Gastroesophageal sphincter (tissue), 4 donors: ENCODE measurements around the gene TM9SF2. TPM values are rescaled to one million over a fixed set of nuclear protein-coding genes. Genes with fewer than 3 reads are reported as not detected.

Experiments used
- ATAC-seq: fragments of 150-250 bp; one replicate; pipeline ENCODE4 v1.9.1; 2016; ENCODE audit warnings: mild to moderate bottlenecking, moderate library complexity
- H3K27ac ChIP-seq, 4 donors: fragments of 200-600 bp; sonication (generic) in 3 of 4; 1 replicate in 3 of 4; 2 replicates in 1 of 4; pipeline ENCODE4 v1.5.1; 2016 to 2019
- H3K27me3 ChIP-seq: fragments of 200-600 bp; sonication (generic); one replicate; pipeline ENCODE4 v1.5.1; 2019
- H3K36me3 ChIP-seq, 2 donors: fragments of 200-600 bp; sonication (generic); one replicate each; pipeline ENCODE4 v1.5.1; 2019; ENCODE audit warnings: control low read depth in 1 of 2
- H3K4me1 ChIP-seq, 3 donors: fragments of 200-600 bp; sonication (generic); 1 replicate in 2 of 3; 2 replicates in 1 of 3; pipeline ENCODE4 v1.5.1; 2016 to 2019; ENCODE audit warnings: control low read depth in 2 of 3
- H3K4me3 ChIP-seq, 2 donors: fragments of 200-600 bp; sonication (generic); one replicate each; pipeline ENCODE4 v1.5.1; 2019; ENCODE audit warnings: mild to moderate bottlenecking in 1 of 2, moderate library complexity in 1 of 2
- H3K9me3 ChIP-seq, 3 donors: fragments of 200-600 bp; sonication (generic); one replicate each; pipeline ENCODE4 v1.5.1; 2017 to 2019; ENCODE audit warnings: control low read depth in 2 of 3
- EP300 ChIP-seq: sonication (generic); formaldehyde crosslinking; IDR thresholded peaks from one replicate; pipeline ENCODE4 v1.6.1; 2017; ENCODE audit warnings: antibody characterized with exemption, mild to moderate bottlenecking
- POLR2A ChIP-seq, 2 donors: fragments of 450-650 bp; IDR thresholded peaks; one replicate each; pipeline ENCODE4 v1.6.1; 2017; ENCODE audit warnings: antibody characterized with exemption in 2 of 2, mild to moderate bottlenecking in 2 of 2, moderate library complexity in 1 of 2
- POLR2AphosphoS5 ChIP-seq: sonication (generic); formaldehyde crosslinking; IDR thresholded peaks from one replicate; pipeline ENCODE4 v1.6.1; 2017; ENCODE audit warnings: antibody characterized with exemption
- WGBS, 2 donors: methylation state at CpG; one replicate each; pipeline ENCODE4 v1.1.5; 2018; ENCODE audit warnings: low coverage in 1 of 2; 5-methylcytosine and 5-hydroxymethylcytosine counted together
- small RNA-seq, 4 donors: library from RNA; depleted of rRNA; stranded (forward); fragments of <200 nt; gene quantifications; one replicate each; pipeline ENCODE3, GENCODE V24; 2016
- total RNA-seq, 4 donors: library from RNA; depleted of rRNA; stranded (reverse); fragments of >200 nt; gene quantifications; one replicate each; pipeline ENCODE4 v1.1.0, GENCODE V29; 2016
- TF ChIP-seq, protein P1 (sequence below), 4 experiments: fragments of 200-600 bp in 2 of 4; fragments of 450-650 bp in 2 of 4; sonication (generic) in 1 of 4; IDR thresholded peaks; one replicate each; pipeline ENCODE4 v1.5.1; 2017 to 2019; ENCODE audit warnings: antibody characterized with exemption in 4 of 4, mild to moderate bottlenecking in 2 of 4, moderate library complexity in 2 of 4

TM9SF2 gene
- total RNA-seq, 4 donors from 2014 or later, result 63.9 to 114 (median 71.7) TPM

DNA sequence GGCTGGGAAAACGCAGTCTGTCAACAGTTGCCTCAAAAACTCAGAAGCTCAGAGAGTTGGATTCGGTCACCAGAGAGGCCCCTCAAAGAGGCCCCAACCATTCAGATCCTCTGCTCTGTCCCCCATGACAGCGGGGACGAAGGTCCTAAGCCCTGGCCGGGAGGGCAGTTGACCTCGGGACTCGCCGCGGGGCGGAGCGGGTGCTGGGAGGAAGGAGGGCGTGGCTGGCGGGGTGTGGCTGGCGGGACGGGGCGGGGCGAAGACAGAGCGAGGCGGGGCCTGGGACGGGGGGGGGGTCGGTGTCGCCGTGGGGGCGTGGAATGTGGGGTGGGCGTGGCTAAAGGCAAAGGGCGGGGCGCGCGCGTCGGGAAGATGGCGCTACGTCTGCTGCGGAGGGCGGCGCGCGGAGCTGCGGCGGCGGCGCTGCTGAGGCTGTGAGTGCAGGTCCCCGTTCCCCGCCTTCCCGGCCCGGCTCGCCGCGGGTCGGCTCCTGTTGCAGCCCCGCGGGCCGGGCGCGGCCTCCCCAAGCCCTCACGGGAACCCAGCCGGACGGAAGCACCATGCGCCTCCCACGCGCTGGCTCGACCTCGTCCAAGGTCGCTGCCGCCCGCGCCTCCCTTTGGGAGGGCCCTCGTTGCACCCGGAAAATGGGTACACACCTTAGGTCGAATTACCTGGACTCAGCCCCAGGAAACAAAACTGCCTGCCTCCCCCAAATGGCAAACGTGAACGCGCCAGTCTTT, 105.2 kb downstream of the TM9SF2 start, which contains the start of gene CLYBL:
Gene CLYBL, plus strand, starts transcription at position 367 of the 743 bp plus-strand sequence.
- Histone ChIP-seq H3K27me3 (no peaks in the 10 kb centered on the region), H3K27ac (peak within 1 kb of the TSS; percentile 48 to 93 (median 87)), H3K9me3 (no peaks in the 10 kb centered on the region), H3K4me1 (peaks cover 0 to 19% (median 0%) of the 10 kb centered on the region in 3 donors), H3K36me3 (no peaks in the 10 kb centered on the region), H3K4me3 (peak within 1 kb of the TSS; percentile 60 to 84)
- TF ChIP-seq POLR2A (IDR thresholded peaks at IDR 0.05) (peak; percentile 54 to 61), POLR2AphosphoS5 (peak; percentile 62), EP300 (no peak)
- TF ChIP-seq, protein P1, sequence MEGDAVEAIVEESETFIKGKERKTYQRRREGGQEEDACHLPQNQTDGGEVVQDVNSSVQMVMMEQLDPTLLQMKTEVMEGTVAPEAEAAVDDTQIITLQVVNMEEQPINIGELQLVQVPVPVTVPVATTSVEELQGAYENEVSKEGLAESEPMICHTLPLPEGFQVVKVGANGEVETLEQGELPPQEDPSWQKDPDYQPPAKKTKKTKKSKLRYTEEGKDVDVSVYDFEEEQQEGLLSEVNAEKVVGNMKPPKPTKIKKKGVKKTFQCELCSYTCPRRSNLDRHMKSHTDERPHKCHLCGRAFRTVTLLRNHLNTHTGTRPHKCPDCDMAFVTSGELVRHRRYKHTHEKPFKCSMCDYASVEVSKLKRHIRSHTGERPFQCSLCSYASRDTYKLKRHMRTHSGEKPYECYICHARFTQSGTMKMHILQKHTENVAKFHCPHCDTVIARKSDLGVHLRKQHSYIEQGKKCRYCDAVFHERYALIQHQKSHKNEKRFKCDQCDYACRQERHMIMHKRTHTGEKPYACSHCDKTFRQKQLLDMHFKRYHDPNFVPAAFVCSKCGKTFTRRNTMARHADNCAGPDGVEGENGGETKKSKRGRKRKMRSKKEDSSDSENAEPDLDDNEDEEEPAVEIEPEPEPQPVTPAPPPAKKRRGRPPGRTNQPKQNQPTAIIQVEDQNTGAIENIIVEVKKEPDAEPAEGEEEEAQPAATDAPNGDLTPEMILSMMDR (IDR thresholded peaks at IDR 0.05), result peak in 2 of 4 experiments; percentile 3 to 19
- peak; percentile 92 for ATAC-seq
- WGBS, 2 donors, result 2% methylated on average over 26 of the region's 73 CpGs; no CpG with 5 or more reads in 1 of the 2 donors

DNA sequence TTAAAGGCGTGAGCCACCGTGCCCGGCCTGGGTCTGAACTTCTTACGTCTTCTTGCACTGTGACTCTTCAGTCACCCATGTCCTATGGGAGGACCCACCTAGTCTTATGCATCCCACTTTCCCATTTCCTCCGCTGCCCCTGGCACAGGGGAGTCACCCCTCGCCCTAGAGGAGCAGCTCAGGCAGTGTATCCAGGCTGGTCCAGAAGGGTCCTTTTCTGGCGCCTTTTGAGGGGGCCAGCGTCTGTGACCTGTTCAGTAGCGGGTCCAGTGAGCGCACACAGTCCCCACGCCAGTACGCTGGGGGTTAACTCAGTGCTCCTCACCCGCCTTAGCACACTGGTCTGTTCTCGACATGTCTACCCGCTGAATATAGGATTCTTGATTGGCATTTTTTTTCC, 107.1 kb downstream of the TM9SF2 start:
- 94 to 100% methylated on average over 5 to 14 of the region's 15 CpGs for WGBS, 2 donors
- no peaks in the 10 kb centered on the region for H3K27me3 ChIP-seq
- peaks cover 0 to 19% (median 0%) of the 10 kb centered on the region in 3 donors for H3K4me1 ChIP-seq
- ATAC-seq, result no peak
- no peaks in the 10 kb centered on the region for H3K9me3 ChIP-seq
- no peaks in the 10 kb centered on the region for H3K36me3 ChIP-seq
- no peak overlapping the region for H3K27ac ChIP-seq
- H3K4me3 ChIP-seq, result no peak overlapping the region
- no peak for TF ChIP-seq POLR2AphosphoS5
- TF ChIP-seq, protein P1 (IDR thresholded peaks at IDR 0.05), result no peak
- no peak for TF ChIP-seq EP300
- TF ChIP-seq POLR2A (IDR thresholded peaks at IDR 0.05), result no peak

GRCh38 chr13:99610702-99611289, 109.5 kb downstream of the TM9SF2 start:
- no peak for ATAC-seq
- no peaks in the 10 kb centered on the region for H3K9me3 ChIP-seq
- H3K4me3 ChIP-seq, result no peak overlapping the region
- no peaks in the 10 kb centered on the region for H3K27me3 ChIP-seq
- peaks cover 0 to 14% (median 0%) of the 10 kb centered on the region in 3 donors for H3K4me1 ChIP-seq
- H3K36me3 ChIP-seq, result no peaks in the 10 kb centered on the region
- no peak for TF ChIP-seq EP300
- no peak for TF ChIP-seq POLR2A (IDR thresholded peaks at IDR 0.05)
- no peak for TF ChIP-seq POLR2AphosphoS5
- TF ChIP-seq, protein P1 (IDR thresholded peaks at IDR 0.05), result no peak
- H3K27ac ChIP-seq, result no peak overlapping the region
- 77 to 86% methylated on average over 3 to 4 of the region's 4 CpGs for WGBS, 2 donors

Small RNAs within 50 kb of the gene (small RNA-seq; reads per million reads assigned to genes)
- gene AL139035.1, result 0 to 0.13 (median 0) reads per million in 4 donors

Other genes starting within 250 kb of the TM9SF2 start
- not detected for gene GPR18, start 243.1 kb upstream of the TM9SF2 start, total RNA-seq
- 10 to 100 TPM; 11.5 to 23.8 (median 18.1) TPM for gene GPR183, start 194.1 kb upstream of the TM9SF2 start, total RNA-seq
- gene CLYBL, start 105.2 kb downstream of the TM9SF2 start, total RNA-seq, result 10 to 100 TPM in 2 of 4 donors, 1 to 10 TPM in 2; 9.6 to 21.3 (median 11.4) TPM